ENCODE measurements around the gene ENOX1. TPM values are rescaled to one million over a fixed set of nuclear protein-coding genes. Genes with fewer than 3 reads are reported as not detected.

ENOX1 gene
- total and polyA plus RNA-seq, 2 donors (not counting 3 experiments of a cell fraction or from before 2014, with no cell fraction given), result 0.17 to 0.97 TPM

GRCh38 chr13:43359536-43359935, 427.2 kb downstream of the ENOX1 start:
- H3K79me2 ChIP-seq (ENCODE audit: control insufficient read depth, insufficient read depth, low read length), result no peaks in the 10 kb centered on the region
- H3K4me2 ChIP-seq (ENCODE audit: insufficient read depth, low read length), result no peak overlapping the region
- H3K36me3 ChIP-seq (ENCODE audit: control insufficient read depth in 2 of 2, extremely low read depth in 1 of 2, insufficient read depth in 2 of 2, low read length in 2 of 2), result no peaks in the 10 kb centered on the region
- ChIA-PET POLR2A (no interaction called here), CTCF (interaction anchor here (1.9 kb wide), 1 partner anchor 10 kb away, joined by 4 read pairs; no protein-coding TSS in a partner anchor)
- no peak for FAIRE-seq
- TF ChIP-seq FOS (IDR thresholded peaks at IDR 0.05; ENCODE audit: borderline replicate concordance, insufficient read depth, low read length) (no peak), POLR2A (IDR thresholded peaks at IDR 0.05; ENCODE audit: low read depth, low read length) (no peak), EZH2 (IDR thresholded peaks at IDR 0.05; ENCODE audit: borderline replicate concordance, low read depth, low read length, severe bottlenecking) (no peak), POLR2AphosphoS5 (IDR thresholded peaks at IDR 0.05; ENCODE audit: insufficient read depth, low read depth, low read length) (no peak), GATA2 (IDR thresholded peaks at IDR 0.05; ENCODE audit: insufficient read depth, insufficient read length, low read depth, low read length) (no peak), JUN (IDR thresholded peaks at IDR 0.05; ENCODE audit: borderline replicate concordance, insufficient read depth, insufficient read length, low read depth) (no peak), MYC (IDR thresholded peaks at IDR 0.05; ENCODE audit: low read depth, low read length) (no peak)
- TF ChIP-seq, protein P1, sequence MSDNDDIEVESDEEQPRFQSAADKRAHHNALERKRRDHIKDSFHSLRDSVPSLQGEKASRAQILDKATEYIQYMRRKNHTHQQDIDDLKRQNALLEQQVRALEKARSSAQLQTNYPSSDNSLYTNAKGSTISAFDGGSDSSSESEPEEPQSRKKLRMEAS (IDR thresholded peaks at IDR 0.05; ENCODE audit: insufficient read depth, insufficient read length), result no peak
- TF ChIP-seq, protein P2, sequence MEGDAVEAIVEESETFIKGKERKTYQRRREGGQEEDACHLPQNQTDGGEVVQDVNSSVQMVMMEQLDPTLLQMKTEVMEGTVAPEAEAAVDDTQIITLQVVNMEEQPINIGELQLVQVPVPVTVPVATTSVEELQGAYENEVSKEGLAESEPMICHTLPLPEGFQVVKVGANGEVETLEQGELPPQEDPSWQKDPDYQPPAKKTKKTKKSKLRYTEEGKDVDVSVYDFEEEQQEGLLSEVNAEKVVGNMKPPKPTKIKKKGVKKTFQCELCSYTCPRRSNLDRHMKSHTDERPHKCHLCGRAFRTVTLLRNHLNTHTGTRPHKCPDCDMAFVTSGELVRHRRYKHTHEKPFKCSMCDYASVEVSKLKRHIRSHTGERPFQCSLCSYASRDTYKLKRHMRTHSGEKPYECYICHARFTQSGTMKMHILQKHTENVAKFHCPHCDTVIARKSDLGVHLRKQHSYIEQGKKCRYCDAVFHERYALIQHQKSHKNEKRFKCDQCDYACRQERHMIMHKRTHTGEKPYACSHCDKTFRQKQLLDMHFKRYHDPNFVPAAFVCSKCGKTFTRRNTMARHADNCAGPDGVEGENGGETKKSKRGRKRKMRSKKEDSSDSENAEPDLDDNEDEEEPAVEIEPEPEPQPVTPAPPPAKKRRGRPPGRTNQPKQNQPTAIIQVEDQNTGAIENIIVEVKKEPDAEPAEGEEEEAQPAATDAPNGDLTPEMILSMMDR (IDR thresholded peaks at IDR 0.05; ENCODE audit: extremely low read depth in 1 of 2, insufficient read depth in 1 of 2, low read depth in 1 of 2, low read length in 2 of 2), result no peak
- dilution Hi-C loops (cut with MboI; ENCODE audit: extremely low pct_ligation_motif_present, low sequenced_read_pairs), result no loop called here
- no TSS peak for BruUV-seq (replicated peaks)
- H3K27me3 ChIP-seq (ENCODE audit: control insufficient read depth in 2 of 2, insufficient read depth in 2 of 2, low read length in 2 of 2), result no peaks in the 10 kb centered on the region
- DNase-seq (ENCODE audit: low read depth, low spot score), result no peak
- no peak overlapping the region for H3K9ac ChIP-seq (replicated peaks; ENCODE audit: extremely low read depth, insufficient read depth, low read length)
- no peaks in the 10 kb centered on the region for H3K9me1 ChIP-seq (replicated peaks; ENCODE audit: control insufficient read depth, extremely low read depth, insufficient read depth, low read length)
- no peak overlapping the region for H3K27ac ChIP-seq (ENCODE audit: insufficient read depth, low read depth, low read length)
- H3K4me1 ChIP-seq (ENCODE audit: control insufficient read depth, extremely low read depth, insufficient read depth, low read length), result peaks cover 25% of the 10 kb centered on the region
- no peak overlapping the region for H2AFZ ChIP-seq (ENCODE audit: low read depth, low read length)
- no peak overlapping the region for H3K4me3 ChIP-seq (replicated peaks in 1 of 3; ENCODE audit: insufficient read depth in 1 of 3, low read depth in 1 of 3, low read length in 3 of 3)
- no peaks in the 10 kb centered on the region for H3K9me3 ChIP-seq (replicated peaks; ENCODE audit: control insufficient read depth, insufficient read depth, low read length)
- intact Hi-C loops (cut with micrococcal nuclease), result no loop called here
- H4K20me1 ChIP-seq (replicated peaks; ENCODE audit: control insufficient read depth, extremely low read depth, insufficient read depth, low read length), result no peaks in the 10 kb centered on the region
